CD14-positive monocyte (primary cell): ENCODE measurements around the gene TM6SF1. TPM values are rescaled to one million over a fixed set of nuclear protein-coding genes. Genes with fewer than 3 reads are reported as not detected.

Experiments used
- DNase-seq, 3 donors: peaks; one replicate each; pipeline ENCODE4 v3.0.0-alpha.2; 2011 to 2022
- H2AFZ ChIP-seq: 2 replicates; pipeline ENCODE4 v1.6.0; 2012; ENCODE audit warnings: mild to moderate bottlenecking, low read depth, low read length, inconsistent platforms; ENCODE audit not compliant: insufficient read depth, poor library complexity, severe bottlenecking
- H3K27ac ChIP-seq, 2 donors: 1 replicate in 1 of 2; 2 replicates in 1 of 2; pipeline ENCODE4 v1.5.1; 2012 to 2013; ENCODE audit warnings: low read length in 2 of 2, control low read depth in 1 of 2, inconsistent platforms in 1 of 2, low read depth in 1 of 2, mild to moderate bottlenecking in 1 of 2
- H3K27me3 ChIP-seq, 2 donors: one replicate each; pipeline versions ENCODE4 v1.6.0 to v1.6.1; 2011 to 2013; ENCODE audit warnings: low read length in 2 of 2; ENCODE audit not compliant: control insufficient read depth in 2 of 2, insufficient read depth in 2 of 2
- H3K36me3 ChIP-seq, 2 donors: replicated peaks in 1 of 2; 1 replicate in 1 of 2; 2 replicates in 1 of 2; pipeline versions ENCODE4 v1.5.1 to v1.6.1; 2012 to 2013; ENCODE audit warnings: low read length in 2 of 2, control low read depth in 1 of 2, inconsistent platforms in 1 of 2, mild to moderate bottlenecking in 1 of 2; ENCODE audit not compliant: insufficient read depth in 2 of 2, control insufficient read depth in 1 of 2
- H3K4me1 ChIP-seq, 2 donors: 1 replicate in 1 of 2; 2 replicates in 1 of 2; pipeline versions ENCODE4 v1.5.1 to v1.6.1; 2012 to 2013; ENCODE audit warnings: low read length in 2 of 2, control low read depth in 1 of 2, inconsistent platforms in 1 of 2, mild to moderate bottlenecking in 1 of 2, moderate library complexity in 1 of 2; ENCODE audit not compliant: insufficient read depth in 2 of 2, control insufficient read depth in 1 of 2
- H3K4me2 ChIP-seq: replicated peaks from 2 replicates; pipeline ENCODE3; 2012; ENCODE audit warnings: low read length, moderate library complexity, mild to moderate bottlenecking; ENCODE audit not compliant: poor library complexity, severe bottlenecking; ENCODE audit errors: extremely low read depth
- H3K4me3 ChIP-seq, 3 experiments: fragments of 200-600 bp in 1 of 3; sonication (generic) in 1 of 3; replicated peaks in 1 of 3; 1 replicate in 2 of 3; 2 replicates in 1 of 3; pipeline ENCODE4 v1.5.1; 2011 to 2013; ENCODE audit warnings: low read length in 3 of 3, mild to moderate bottlenecking in 3 of 3, control low read depth in 2 of 3, low read depth in 2 of 3, inconsistent platforms in 1 of 3, moderate library complexity in 1 of 3
- H3K79me2 ChIP-seq: 2 replicates; pipeline ENCODE4 v1.6.0; 2012; ENCODE audit warnings: mild to moderate bottlenecking, control low read depth, inconsistent platforms, low read length, moderate library complexity; ENCODE audit not compliant: insufficient read depth
- H3K9ac ChIP-seq: 2 replicates; pipeline ENCODE4 v1.6.0; 2017; ENCODE audit warnings: low read length, mild to moderate bottlenecking; ENCODE audit not compliant: insufficient read depth, poor library complexity, severe bottlenecking
- H3K9me3 ChIP-seq, 2 donors: replicated peaks in 1 of 2; 1 replicate in 1 of 2; 2 replicates in 1 of 2; pipeline versions ENCODE4 v1.5.1 to v1.6.1; 2012 to 2013; ENCODE audit warnings: low read length in 2 of 2, control low read depth in 1 of 2; ENCODE audit not compliant: control insufficient read depth in 1 of 2, insufficient read depth in 1 of 2
- H4K20me1 ChIP-seq: 2 replicates; pipeline ENCODE4 v1.6.0; 2012; ENCODE audit warnings: mild to moderate bottlenecking, low read length, control low read depth, moderate library complexity; ENCODE audit not compliant: insufficient read depth
- H3K27ac Mint-ChIP-seq, 7 donors: one replicate each; pipeline ENCODE4 v1.8.0; 2020; ENCODE audit warnings: mild to moderate bottlenecking in 7 of 7, mixed read lengths in 7 of 7, moderate library complexity in 6 of 7, inconsistent platforms in 2 of 7
- H3K27me3 Mint-ChIP-seq, 3 donors: one replicate each; pipeline ENCODE4 v1.8.0; 2021 to 2022; ENCODE audit warnings: low read depth in 3 of 3, mild to moderate bottlenecking in 3 of 3, mixed read lengths in 3 of 3, moderate library complexity in 3 of 3, inconsistent platforms in 1 of 3
- H3K36me3 Mint-ChIP-seq, 2 donors: one replicate each; pipeline ENCODE4 v1.8.0; 2020; ENCODE audit warnings: mixed read lengths in 2 of 2, inconsistent platforms in 1 of 2, mild to moderate bottlenecking in 1 of 2
- H3K4me1 Mint-ChIP-seq: one replicate; pipeline ENCODE4 v1.8.0; 2020; ENCODE audit warnings: mild to moderate bottlenecking, mixed read lengths
- H3K4me3 Mint-ChIP-seq, 2 donors: one replicate each; pipeline ENCODE4 v1.8.0; 2020; ENCODE audit warnings: mild to moderate bottlenecking in 2 of 2, mixed read lengths in 2 of 2, moderate library complexity in 1 of 2
- H3K9me3 Mint-ChIP-seq, 7 donors: one replicate each; pipeline ENCODE4 v1.8.0; 2020 to 2022; ENCODE audit warnings: mixed read lengths in 7 of 7, mild to moderate bottlenecking in 6 of 7, moderate library complexity in 6 of 7, inconsistent platforms in 2 of 7
- CTCF ChIP-seq: fragments of 200-600 bp; IDR thresholded peaks from one replicate; pipeline ENCODE4 v1.8.0; 2022; ENCODE audit warnings: antibody characterized with exemption, mild to moderate bottlenecking
- WGBS: methylation state at CpG from one replicate; pipeline ENCODE4 v1.1.5; 2013; ENCODE audit warnings: missing lambda C conversion rate; ENCODE audit not compliant: insufficient coverage; 5-methylcytosine and 5-hydroxymethylcytosine counted together
- intact Hi-C, 2 donors: fragments of 100-400 bp; cut with micrococcal nuclease; formaldehyde crosslinking; loops; one replicate each; pipeline versions ENCODE4 v1.15.0 to v1.15.1; 2023
- polyA plus RNA-seq, 3 donors: library from polyadenylated mRNA; depleted of rRNA in 1 of 3; unstranded in 2 of 3; stranded (reverse) in 1 of 3; fragments of 300-500 nt in 2 of 3; fragments of >200 nt in 1 of 3; fragmentation: Illumina TruSeq in 2 of 3; gene quantifications; 1 replicate in 2 of 3; 2 replicates in 1 of 3; pipeline ENCODE4 v1.2.3, GENCODE V29; 2012 to 2021

TM6SF1 gene
- polyA plus RNA-seq, 3 donors: 21.3 to 46.0 (median 35.4) TPM

- no peaks in the 10 kb centered on the region for H3K27me3 ChIP-seq
- Mint-ChIP-seq H3K36me3 (peaks cover 6 to 39% of the 10 kb centered on the region in 2 donors), H3K27me3 (peaks cover 0 to 6% (median 0%) of the 10 kb centered on the region in 3 donors), H3K4me1 (peaks cover 2% of the 10 kb centered on the region), H3K4me3 (no peak overlapping the region), H3K27ac (no peak overlapping the region), H3K9me3 (peaks cover 0 to 5% (median 0%) of the 10 kb centered on the region in 7 donors)
- no peak overlapping the region for H3K4me2 ChIP-seq
- H3K9me3 ChIP-seq: no peaks in the 10 kb centered on the region
- no peak for TF ChIP-seq CTCF
- H3K4me3 ChIP-seq: no peak overlapping the region
- no peak for DNase-seq
- intact Hi-C loops: no loop called here
- peaks cover 30% of the 10 kb centered on the region for H4K20me1 ChIP-seq
- no peak overlapping the region for H3K9ac ChIP-seq
- H3K4me1 ChIP-seq: no peaks in the 10 kb centered on the region
- no peak overlapping the region for H3K27ac ChIP-seq
- peaks cover 63 to 90% of the 10 kb centered on the region in 2 donors for H3K36me3 ChIP-seq
- no peak overlapping the region for H2AFZ ChIP-seq
- peaks cover 10% of the 10 kb centered on the region for H3K79me2 ChIP-seq
- 100% methylated on average over 3 of the region's 11 CpGs for WGBS
Observed at GRCh38 chr15:83115831-83116565, 8.6 kb downstream of the TM6SF1 start.

DNA sequence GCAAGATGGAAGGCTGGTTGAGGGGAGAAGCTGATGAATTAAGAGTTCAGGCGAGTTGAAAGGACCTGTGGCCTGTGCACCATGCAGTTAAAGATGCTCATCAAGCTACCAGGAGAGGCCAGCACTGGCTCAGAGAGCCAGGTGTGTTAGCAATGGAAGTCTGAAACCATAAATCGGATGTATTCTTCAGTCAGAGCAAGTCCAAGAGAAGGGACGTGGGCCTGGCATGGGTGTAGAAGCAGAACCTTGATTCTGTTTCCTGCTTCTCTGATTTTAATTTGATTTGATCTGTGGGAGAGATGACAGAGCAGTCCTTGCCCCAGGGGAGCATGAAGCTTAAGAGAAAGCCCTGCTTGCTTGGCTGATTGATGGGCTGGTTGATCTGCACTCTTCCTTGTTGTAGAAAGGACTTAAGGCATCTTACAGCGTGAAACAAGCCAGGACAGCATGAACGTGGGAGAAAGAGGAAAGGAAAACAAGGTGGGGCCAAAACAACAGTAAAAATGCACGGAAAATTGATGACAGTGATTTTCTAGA, 10.9 kb downstream of the TM6SF1 start:
- no peak for DNase-seq
- Histone ChIP-seq H3K9ac (no peak overlapping the region), H2AFZ (no peak overlapping the region), H3K4me1 (no peaks in the 10 kb centered on the region), H4K20me1 (peaks cover 7% of the 10 kb centered on the region), H3K9me3 (no peaks in the 10 kb centered on the region), H3K27me3 (no peaks in the 10 kb centered on the region), H3K4me3 (no peak overlapping the region), H3K79me2 (no peaks in the 10 kb centered on the region), H3K36me3 (peaks cover 63 to 100% of the 10 kb centered on the region in 2 donors), H3K27ac (no peak overlapping the region), H3K4me2 (no peak overlapping the region)
- Mint-ChIP-seq H3K36me3 (peaks cover 13 to 38% of the 10 kb centered on the region in 2 donors), H3K27me3 (peaks cover 0 to 5% (median 0%) of the 10 kb centered on the region in 3 donors), H3K4me1 (no peaks in the 10 kb centered on the region), H3K4me3 (no peak overlapping the region), H3K27ac (no peak overlapping the region), H3K9me3 (no peaks in the 10 kb centered on the region)
- intact Hi-C loops: no loop called here
- WGBS: 72% methylated on average over 5 of the region's 6 CpGs
- no peak for TF ChIP-seq CTCF
